Measurements from ENCODE around the gene SERPINF2. TPM values are rescaled to one million over a fixed set of nuclear protein-coding genes. Genes with fewer than 3 reads are reported as not detected.
"Not testable (repeated sequence)": the region's sequence is repeated elsewhere in the genome, so short reads cannot be mapped to it uniquely, and the experiment has no call there.

The SERPINF2 gene
- total and polyA plus RNA-seq, 3 donors from 2014 or later = 15.3 to 41.9 (median 31.7) TPM

DNA sequence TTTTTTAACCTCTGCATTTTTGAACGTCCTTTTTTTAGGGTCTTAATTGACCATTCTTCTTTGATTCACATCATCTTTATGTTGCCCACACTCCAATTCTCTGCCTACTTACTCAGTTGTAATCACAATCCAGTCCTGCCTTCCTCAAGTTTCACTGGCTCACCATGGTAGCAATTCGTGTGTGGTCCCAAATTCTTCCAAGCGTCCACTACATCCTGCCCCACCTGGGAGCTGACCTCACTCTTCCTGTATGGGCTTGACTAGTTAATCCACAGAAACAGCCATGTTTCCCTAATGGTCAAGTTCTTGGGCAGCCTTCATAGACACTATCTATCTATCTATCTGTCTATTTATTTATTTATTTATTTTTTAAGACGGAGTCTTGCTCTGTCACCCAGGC is 39.6 kb upstream of the SERPINF2 start:
- intact Hi-C loops (cut with DNase I; ENCODE audit: low total_unique reads) = no loop called here
- H3K27me3 ChIP-seq = no peaks in the 10 kb centered on the region
- TF ChIP-seq POLR2A (IDR thresholded peaks at IDR 0.05) = no peak
- TF ChIP-seq, protein P1, sequence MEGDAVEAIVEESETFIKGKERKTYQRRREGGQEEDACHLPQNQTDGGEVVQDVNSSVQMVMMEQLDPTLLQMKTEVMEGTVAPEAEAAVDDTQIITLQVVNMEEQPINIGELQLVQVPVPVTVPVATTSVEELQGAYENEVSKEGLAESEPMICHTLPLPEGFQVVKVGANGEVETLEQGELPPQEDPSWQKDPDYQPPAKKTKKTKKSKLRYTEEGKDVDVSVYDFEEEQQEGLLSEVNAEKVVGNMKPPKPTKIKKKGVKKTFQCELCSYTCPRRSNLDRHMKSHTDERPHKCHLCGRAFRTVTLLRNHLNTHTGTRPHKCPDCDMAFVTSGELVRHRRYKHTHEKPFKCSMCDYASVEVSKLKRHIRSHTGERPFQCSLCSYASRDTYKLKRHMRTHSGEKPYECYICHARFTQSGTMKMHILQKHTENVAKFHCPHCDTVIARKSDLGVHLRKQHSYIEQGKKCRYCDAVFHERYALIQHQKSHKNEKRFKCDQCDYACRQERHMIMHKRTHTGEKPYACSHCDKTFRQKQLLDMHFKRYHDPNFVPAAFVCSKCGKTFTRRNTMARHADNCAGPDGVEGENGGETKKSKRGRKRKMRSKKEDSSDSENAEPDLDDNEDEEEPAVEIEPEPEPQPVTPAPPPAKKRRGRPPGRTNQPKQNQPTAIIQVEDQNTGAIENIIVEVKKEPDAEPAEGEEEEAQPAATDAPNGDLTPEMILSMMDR (IDR thresholded peaks at IDR 0.05) = no peak
- WGBS, 2 donors = 54 to 62% methylated on average over 4 of the region's 4 CpGs
- H3K27ac ChIP-seq = no peak overlapping the region
- H3K4me1 ChIP-seq = no peaks in the 10 kb centered on the region
- H3K36me3 ChIP-seq (ENCODE audit: low read depth, missing control alignments) = no peaks in the 10 kb centered on the region
- H3K9me3 ChIP-seq = no peaks in the 10 kb centered on the region
- DNase-seq = no peak
- H3K4me3 ChIP-seq = no peak overlapping the region

DNA sequence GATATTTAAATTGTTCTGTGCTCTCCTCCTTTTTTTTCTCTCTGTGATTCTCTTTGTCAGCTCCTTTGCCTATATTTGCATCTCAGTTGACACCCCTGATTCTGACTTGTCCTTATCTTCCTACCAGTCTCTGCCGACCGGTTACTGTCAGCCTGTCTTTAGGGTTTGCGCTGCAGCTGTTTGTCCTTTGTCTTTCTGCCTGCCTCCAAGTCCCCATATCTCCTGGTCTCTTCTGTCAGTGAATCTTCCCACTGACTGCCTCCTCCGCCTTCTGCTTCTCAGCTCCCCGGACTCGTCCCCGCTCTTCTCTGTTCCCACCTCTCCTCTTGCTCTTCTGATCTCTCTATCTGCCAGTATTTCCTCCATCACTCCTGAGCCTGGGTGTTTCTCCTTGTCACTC is 37.7 kb upstream of the SERPINF2 start:
- Histone ChIP-seq H3K27ac (no peak overlapping the region), H3K27me3 (no peaks in the 10 kb centered on the region), H3K4me3 (no peak overlapping the region), H3K9me3 (no peaks in the 10 kb centered on the region), H3K4me1 (peaks cover 4% of the 10 kb centered on the region), H3K36me3 (ENCODE audit: low read depth, missing control alignments) (no peaks in the 10 kb centered on the region)
- 72 to 81% methylated on average over 7 of the region's 7 CpGs for WGBS, 2 donors
- no peak for DNase-seq
- intact Hi-C loops (cut with DNase I; ENCODE audit: low total_unique reads) = no loop called here
- no peak for TF ChIP-seq POLR2A (IDR thresholded peaks at IDR 0.05)
- TF ChIP-seq, protein P1 (IDR thresholded peaks at IDR 0.05) = no peak

DNA sequence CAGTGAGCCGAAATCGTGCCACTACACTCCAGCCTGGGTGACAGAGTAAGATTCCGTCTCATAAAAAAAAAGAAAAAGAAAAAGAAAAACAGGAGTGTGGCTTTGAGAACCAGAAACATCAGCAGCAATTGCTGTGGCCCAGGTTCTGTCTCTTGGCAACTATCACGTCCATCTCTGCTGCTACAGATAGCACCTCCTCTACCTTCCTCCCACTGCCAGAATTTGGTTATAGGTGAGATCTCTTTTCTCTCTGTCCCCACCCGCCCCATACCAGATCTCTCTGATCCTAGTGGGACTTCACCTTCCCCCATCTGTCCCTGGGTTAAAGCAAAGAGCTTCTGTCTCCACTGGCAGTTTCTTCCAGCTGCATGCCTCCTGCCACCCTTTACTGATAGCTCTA is 35.6 kb upstream of the SERPINF2 start:
- Histone ChIP-seq H3K36me3 (ENCODE audit: low read depth, missing control alignments) (no peaks in the 10 kb centered on the region), H3K4me3 (no peak overlapping the region), H3K27ac (no peak overlapping the region), H3K9me3 (no peaks in the 10 kb centered on the region), H3K4me1 (peaks cover 13% of the 10 kb centered on the region), H3K27me3 (no peaks in the 10 kb centered on the region)
- TF ChIP-seq POLR2A (IDR thresholded peaks at IDR 0.05) = no peak
- TF ChIP-seq, protein P1 (IDR thresholded peaks at IDR 0.05) = no peak
- intact Hi-C loops (cut with DNase I; ENCODE audit: low total_unique reads) = no loop called here
- 88 to 91% methylated on average over 5 of the region's 5 CpGs for WGBS, 2 donors
- no peak for DNase-seq

DNA sequence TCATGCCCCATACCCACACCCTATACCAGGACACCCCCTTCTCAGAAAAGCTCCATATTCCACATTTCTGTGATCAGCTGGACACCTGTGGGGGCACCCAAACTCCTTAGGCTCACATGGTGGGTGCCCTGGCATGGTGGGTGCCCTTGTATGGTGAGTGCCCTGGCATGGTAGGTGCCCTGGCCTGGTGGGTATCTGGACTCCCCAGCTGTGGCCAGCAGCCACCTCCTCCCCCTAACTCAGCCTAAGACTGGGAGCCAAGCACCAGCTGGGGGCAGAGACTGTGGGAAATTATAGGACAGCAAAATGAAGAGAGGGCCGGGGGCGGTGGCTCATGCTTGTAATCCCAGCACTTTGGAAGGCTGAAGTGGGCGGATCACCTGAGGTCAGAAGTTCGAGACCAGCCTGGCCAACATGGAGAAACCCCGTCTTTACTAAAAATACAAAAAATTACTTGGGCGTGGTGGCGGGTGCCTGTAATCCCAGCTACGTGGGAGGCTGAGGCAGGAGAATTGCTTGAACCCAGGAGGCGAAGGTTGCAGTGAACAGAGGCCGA is 33.8 kb upstream of the SERPINF2 start:
- H3K4me1 ChIP-seq = peaks cover 24% of the 10 kb centered on the region
- H3K9me3 ChIP-seq; H3K36me3 ChIP-seq (ENCODE audit: low read depth, missing control alignments); intact Hi-C loops (cut with DNase I; ENCODE audit: low total_unique reads); H3K4me3 ChIP-seq; H3K27me3 ChIP-seq; H3K27ac ChIP-seq; DNase-seq: not testable (repeated sequence)
- WGBS, 2 donors = 83 to 85% methylated on average over 10 of the region's 10 CpGs

DNA sequence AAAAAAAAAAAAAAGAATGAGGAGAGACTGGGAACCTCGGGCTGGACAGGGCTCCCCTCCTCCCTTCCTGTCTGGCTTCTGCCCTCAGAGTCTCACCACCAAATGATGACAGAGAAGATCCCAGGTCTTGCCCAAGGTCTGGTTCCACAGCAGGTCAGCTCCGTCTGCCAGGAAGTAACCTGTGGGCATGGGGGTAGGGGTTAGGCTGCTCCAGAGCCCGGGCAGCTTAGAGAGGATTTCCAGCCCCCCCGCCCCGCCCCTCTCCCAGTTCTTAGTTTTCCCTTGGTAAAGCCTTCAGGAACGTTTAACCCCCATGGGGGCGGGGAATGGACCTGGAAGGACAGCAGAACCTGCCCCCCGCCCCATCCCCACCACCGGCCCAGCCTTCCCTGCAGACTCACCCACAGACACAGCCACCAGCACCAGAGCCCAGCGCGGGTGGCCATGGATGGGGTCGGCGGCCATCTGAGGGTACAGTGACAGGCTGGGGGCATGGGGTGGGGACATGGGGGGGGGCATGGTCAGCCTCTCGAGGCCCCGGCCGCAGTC is 33.2 kb upstream of the SERPINF2 start:
- Histone ChIP-seq H3K27ac (peak overlapping the region in 1 of 2 donors; percentile 77), H3K4me1 (peaks cover 29% of the 10 kb centered on the region), H3K9me3 (no peaks in the 10 kb centered on the region), H3K4me3 (peak overlapping the region; percentile 65 to 72), H3K36me3 (ENCODE audit: low read depth, missing control alignments) (no peaks in the 10 kb centered on the region), H3K27me3 (no peaks in the 10 kb centered on the region)
- intact Hi-C loops (cut with DNase I; ENCODE audit: low total_unique reads) = no loop called here
- no peak for TF ChIP-seq POLR2A (IDR thresholded peaks at IDR 0.05)
- TF ChIP-seq, protein P1 (IDR thresholded peaks at IDR 0.05) = no peak
- no peak for DNase-seq
- 0 to 11% methylated on average over 3 to 16 of the region's 16 CpGs for WGBS, 2 donors
